IPS-11a (cell line): ENCODE results near the gene SYNE1.
"Not testable (repeated sequence)": the region's sequence is repeated elsewhere in the genome, so short reads cannot be mapped to it uniquely, and the experiment has no call there.

Experiments
- H3K4me3 ChIP-seq: one replicate; pipeline ENCODE4 v1.5.1; 2013; ENCODE audit warnings: low read depth, low read length, control low read depth

The SYNE1 gene

GRCh38 chr6:152492281-152492680 lies 144.9 kb downstream of the SYNE1 start:
- not testable (repeated sequence) for H3K4me3 ChIP-seq

DNA sequence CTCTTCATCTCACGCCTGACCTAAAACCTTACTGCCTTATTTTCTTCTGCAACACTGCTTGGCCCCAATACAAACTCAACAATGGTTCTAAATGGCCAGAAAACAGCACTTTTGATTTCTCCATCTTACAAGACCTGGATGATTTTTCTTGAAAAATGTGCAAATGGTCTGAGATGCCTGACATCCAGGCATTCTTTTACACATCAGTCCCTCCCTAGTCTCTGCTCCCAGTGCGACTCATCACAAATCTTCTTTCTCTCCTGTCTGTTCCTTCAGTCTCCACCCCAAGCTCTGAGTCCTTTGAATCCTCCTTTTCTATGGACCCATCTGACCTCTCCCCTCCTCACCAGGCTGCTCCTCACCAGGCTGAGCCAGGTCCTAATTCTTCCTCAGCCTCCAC lies 145.7 kb downstream of the SYNE1 start:
- not testable (repeated sequence) for H3K4me3 ChIP-seq

DNA sequence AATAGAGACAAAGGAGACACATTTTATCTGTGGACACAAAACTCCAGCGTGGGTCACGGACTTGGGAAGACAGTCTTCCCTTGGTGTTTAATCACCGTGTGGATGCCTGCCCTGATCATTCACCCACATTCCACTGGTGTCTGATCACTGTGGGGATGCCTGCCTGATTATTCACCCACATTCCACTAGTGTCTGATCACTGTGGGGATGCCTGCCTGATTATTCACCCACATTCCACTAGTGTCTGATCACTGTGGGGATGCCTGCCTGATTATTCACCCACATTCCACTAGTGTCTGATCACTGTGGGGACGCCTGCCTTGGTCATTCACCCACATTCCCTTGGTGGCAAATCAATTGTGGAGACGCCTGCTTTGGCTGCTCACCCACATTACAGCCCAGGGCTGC lies 146.2 kb downstream of the SYNE1 start:
- not testable (repeated sequence) for H3K4me3 ChIP-seq

DNA sequence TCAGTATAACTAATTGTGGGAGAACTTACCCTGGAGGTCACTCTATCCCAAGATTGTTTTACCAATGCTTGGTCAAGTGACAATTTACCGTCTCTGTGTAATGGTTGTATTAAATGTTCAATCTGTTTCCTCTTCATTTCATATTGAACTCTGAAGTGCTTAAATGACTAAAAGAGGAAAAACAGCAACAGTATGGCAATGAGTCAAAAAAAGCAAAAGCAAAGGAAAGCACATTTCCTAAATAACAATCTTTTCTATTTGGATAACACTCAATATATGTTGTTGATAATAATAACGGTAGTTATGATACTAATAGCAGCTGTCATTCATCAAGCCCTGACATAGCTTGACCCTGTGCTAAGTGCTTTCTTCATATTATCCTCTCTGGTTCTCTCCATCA lies 152.4 kb downstream of the SYNE1 start:
- H3K4me3 ChIP-seq: no peak overlapping the region

- H3K4me3 ChIP-seq: no peak overlapping the region
Measured at GRCh38 chr6:152482289-152482688, 154.9 kb downstream of the SYNE1 start.

GRCh38 chr6:152478377-152479010 lies 158.7 kb downstream of the SYNE1 start:
- H3K4me3 ChIP-seq: no peak overlapping the region

DNA sequence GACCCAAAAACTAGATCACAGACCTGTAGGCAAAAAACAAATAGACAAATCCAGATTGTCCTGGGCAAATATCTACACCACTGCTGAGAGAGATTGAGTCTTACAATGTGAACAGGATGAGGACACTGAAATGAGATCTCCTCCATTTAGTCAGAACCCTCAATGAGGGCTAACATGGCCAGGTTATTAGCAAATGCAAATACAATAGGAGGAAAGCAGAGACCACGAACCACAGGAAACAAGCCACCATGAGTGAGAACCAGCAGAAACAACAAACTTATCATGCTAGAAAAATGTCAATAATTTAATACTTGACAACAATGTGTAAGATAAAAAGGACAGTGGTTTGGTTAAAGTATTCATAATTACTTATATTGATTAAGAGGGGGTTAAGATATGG lies 162.8 kb downstream of the SYNE1 start:
- H3K4me3 ChIP-seq: no peak overlapping the region

- no peak overlapping the region for H3K4me3 ChIP-seq
Measured at GRCh38 chr6:152472325-152472724, 164.8 kb downstream of the SYNE1 start.

GRCh38 chr6:152471456-152472265 lies 165.5 kb downstream of the SYNE1 start:
- H3K4me3 ChIP-seq: no peak overlapping the region

- H3K4me3 ChIP-seq: no peak overlapping the region
Measured at GRCh38 chr6:152463164-152463563, 174.0 kb downstream of the SYNE1 start.

DNA sequence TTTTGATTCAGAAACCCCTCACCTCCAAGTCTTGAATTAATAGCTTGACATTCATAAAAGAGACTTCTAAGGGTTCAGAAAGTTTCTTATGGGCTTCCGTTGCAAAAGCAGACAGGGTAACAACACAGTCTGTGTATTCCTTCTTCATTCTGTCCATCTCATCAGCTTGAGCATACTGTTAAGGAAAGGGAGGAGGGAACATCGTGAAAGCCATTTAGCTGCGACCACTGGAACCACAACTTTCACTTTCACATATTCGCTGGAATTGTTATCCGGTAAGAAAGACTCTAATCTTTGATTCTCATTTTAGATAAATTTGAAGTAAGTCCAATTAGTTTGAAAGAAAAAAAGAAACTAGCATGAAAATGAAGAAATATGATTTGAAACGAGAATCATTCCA lies 174.4 kb downstream of the SYNE1 start:
- no peak overlapping the region for H3K4me3 ChIP-seq

GRCh38 chr6:152461556-152461955 lies 175.6 kb downstream of the SYNE1 start:
- no peak overlapping the region for H3K4me3 ChIP-seq

- H3K4me3 ChIP-seq: no peak overlapping the region
Measured at GRCh38 chr6:152458648-152459644, 178.2 kb downstream of the SYNE1 start.

- H3K4me3 ChIP-seq: no peak overlapping the region
Measured at GRCh38 chr6:152457949-152458624, 179.1 kb downstream of the SYNE1 start.

- no peak overlapping the region for H3K4me3 ChIP-seq
Measured at GRCh38 chr6:152454003-152454402, 183.2 kb downstream of the SYNE1 start.

DNA sequence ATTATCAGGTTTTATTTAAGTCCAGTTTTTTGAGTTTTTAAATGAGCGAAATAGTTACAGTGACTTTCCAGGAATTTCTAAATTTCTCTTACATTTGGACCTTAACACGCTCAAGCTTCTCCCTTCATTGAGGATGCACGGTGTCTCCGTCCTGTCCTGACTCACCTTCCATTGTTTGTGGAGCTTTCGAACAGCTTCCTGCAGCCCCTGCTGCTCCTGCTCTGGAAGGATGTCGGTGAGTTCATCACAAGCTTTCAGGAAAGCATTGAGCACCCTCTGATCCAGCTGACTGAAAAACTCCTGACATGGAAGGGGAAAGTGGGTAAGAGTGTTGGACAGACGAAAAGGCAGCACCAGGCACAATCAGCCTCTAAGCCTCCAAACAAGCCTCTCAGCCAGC lies 183.7 kb downstream of the SYNE1 start:
- no peak overlapping the region for H3K4me3 ChIP-seq

DNA sequence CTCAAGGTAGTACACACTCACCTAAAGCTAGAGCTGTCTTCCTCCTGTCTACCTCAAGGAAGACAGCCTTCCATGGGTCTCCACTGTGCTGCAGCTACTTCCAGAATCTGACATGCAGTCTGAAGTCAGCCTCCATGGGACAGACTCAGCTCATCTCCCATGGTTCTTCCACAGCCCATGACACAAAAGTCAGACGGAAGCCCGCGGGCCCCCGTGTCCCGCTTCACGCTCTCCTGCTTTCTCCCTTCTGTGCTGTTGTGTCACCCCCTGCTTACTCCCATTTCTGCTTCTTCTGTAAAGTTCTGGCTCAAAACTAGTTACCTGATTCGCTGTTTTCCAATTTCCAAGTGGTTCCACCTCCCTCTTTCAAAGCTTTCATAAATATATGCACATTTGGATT lies 184.5 kb downstream of the SYNE1 start:
- H3K4me3 ChIP-seq: no peak overlapping the region

DNA sequence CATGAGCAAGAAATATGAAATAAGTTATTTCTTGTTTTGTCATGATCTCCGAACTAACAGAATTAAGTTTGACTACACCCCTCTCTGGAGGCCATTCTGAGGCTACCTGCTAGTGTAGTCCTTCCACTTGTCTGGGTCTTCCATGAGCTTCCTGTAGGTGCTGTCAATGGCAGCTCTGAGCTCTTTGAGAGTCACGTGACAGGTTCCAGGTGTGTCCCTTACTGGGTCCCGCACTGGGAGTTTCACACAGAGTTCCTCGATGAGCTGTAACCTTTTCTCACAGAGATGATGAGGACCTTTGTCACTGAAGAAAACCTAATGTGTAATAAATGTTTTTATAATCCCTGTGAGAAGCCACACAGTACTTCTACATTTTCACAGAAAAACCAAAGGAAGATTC lies 186.6 kb downstream of the SYNE1 start:
- no peak overlapping the region for H3K4me3 ChIP-seq

DNA sequence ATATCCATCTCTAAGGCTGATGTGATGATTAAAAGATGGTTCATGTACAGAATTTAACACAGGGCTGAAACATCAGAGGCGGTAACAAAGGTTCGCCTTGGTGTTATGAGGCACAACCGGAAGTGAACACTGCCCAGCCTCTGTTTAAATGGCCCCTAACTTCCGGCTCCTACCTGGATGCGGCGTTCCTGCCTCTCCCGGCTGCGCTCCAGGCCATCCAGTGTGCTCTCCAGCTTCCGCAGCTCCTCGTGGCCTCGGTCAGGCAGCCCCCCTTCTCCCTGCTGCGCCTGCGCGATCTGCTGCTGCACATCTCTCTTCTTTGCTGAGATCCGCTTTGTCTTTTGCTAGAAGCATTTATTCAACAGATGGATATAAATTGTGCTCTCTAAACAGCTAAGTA lies 195.3 kb downstream of the SYNE1 start:
- no peak overlapping the region for H3K4me3 ChIP-seq

GRCh38 chr6:152435816-152436215 lies 201.3 kb downstream of the SYNE1 start:
- no peak overlapping the region for H3K4me3 ChIP-seq

DNA sequence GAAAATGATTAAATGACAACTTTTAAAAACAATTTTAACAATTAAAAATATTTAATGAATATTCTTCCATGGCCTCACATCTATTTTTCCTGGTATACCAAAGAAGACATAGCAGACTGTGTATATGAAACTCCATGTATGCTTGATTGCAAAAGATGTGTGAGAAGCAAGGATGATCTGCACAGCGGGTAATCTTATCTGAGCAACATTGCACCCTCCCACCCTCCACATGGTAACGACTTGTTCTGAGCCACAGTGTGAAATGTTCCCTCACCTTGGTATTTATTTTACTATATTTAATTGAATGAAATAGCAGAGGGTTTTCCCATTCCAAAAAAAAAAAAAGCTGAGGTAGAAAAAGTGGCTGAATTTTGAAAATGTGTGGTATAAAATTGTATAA lies 204.4 kb downstream of the SYNE1 start:
- H3K4me3 ChIP-seq: no peak overlapping the region
